Osteoblast (primary cell): ENCODE data around the gene GRIK3. TPM values are rescaled to one million over a fixed set of nuclear protein-coding genes. Genes with fewer than 3 reads are reported as not detected.

Experiments used
- DNase-seq: peaks from one replicate; pipeline ENCODE4 v3.0.0; 2011; ENCODE audit warnings: low spot score, mixed read lengths; ENCODE audit not compliant: insufficient read length; ENCODE audit errors: missing footprints
- H2AFZ ChIP-seq: 2 replicates; pipeline ENCODE4 v1.6.0; 2011; ENCODE audit warnings: mild to moderate bottlenecking, low read length
- H3K27ac ChIP-seq: 2 replicates; pipeline ENCODE4 v1.5.1; 2011; ENCODE audit warnings: mild to moderate bottlenecking, low read depth, low read length, moderate library complexity
- H3K27me3 ChIP-seq: 2 replicates; pipeline ENCODE4 v1.6.0; 2012; ENCODE audit warnings: mild to moderate bottlenecking, control low read depth, inconsistent platforms, low read length, moderate library complexity; ENCODE audit not compliant: insufficient read depth
- H3K36me3 ChIP-seq: 2 replicates; pipeline ENCODE4 v1.5.1; 2011; ENCODE audit warnings: mild to moderate bottlenecking, low read length, control low read depth, moderate library complexity; ENCODE audit not compliant: insufficient read depth
- H3K4me1 ChIP-seq: 2 replicates; pipeline ENCODE4 v1.5.1; 2011; ENCODE audit warnings: mild to moderate bottlenecking, low read length, control low read depth, moderate library complexity; ENCODE audit not compliant: insufficient read depth
- H3K4me2 ChIP-seq: 2 replicates; pipeline ENCODE4 v1.6.0; 2011; ENCODE audit warnings: mild to moderate bottlenecking, low read length; ENCODE audit not compliant: insufficient read depth
- H3K4me3 ChIP-seq: fragments of 200-600 bp; sonication (generic); 3 replicates; pipeline ENCODE4 v1.5.1; 2012; ENCODE audit warnings: mild to moderate bottlenecking, low read length, inconsistent platforms; ENCODE audit not compliant: insufficient read depth
- H3K79me2 ChIP-seq: 2 replicates; pipeline ENCODE4 v1.6.0; 2012; ENCODE audit warnings: mild to moderate bottlenecking, low read length, control low read depth, inconsistent platforms; ENCODE audit not compliant: insufficient read depth
- H3K9me3 ChIP-seq: 2 replicates; pipeline ENCODE4 v1.5.1; 2011; ENCODE audit warnings: low read depth, low read length, control low read depth
- H4K20me1 ChIP-seq: 2 replicates; pipeline ENCODE4 v1.6.0; 2012; ENCODE audit warnings: mild to moderate bottlenecking, low read length, control low read depth; ENCODE audit not compliant: insufficient read depth
- total RNA-seq: library from RNA; depleted of rRNA; stranded (reverse); fragments of >200 nt; gene quantifications from 2 replicates; pipeline ENCODE4 v1.2.3, GENCODE V29; 2012
- TF ChIP-seq, protein P1 (sequence below): IDR thresholded peaks from 2 replicates; pipeline ENCODE4 v1.5.1; 2011; ENCODE audit warnings: mild to moderate bottlenecking, low read depth, low read length, moderate library complexity; ENCODE audit errors: extremely low read depth

The GRIK3 gene
- total RNA-seq, 1 donor = not detected

DNA sequence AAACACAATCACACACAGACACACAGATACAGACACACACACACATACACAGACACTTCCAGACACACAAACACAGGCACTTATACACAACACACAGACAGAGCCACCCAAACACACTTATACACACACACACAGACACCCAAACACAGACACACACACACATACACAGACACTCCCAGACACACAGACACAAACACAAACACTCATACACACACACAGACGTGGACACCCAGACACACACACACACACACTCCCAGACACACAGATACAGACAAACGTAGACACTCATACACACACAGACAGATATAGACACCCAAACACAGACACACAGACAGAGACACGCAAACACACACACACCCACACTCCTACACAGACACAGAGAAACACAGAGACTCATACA is 272.1 kb downstream of the GRIK3 start:
- H3K4me2 ChIP-seq = no peak overlapping the region
- no peak overlapping the region for H3K4me3 ChIP-seq
- no peaks in the 10 kb centered on the region for H3K4me1 ChIP-seq

DNA sequence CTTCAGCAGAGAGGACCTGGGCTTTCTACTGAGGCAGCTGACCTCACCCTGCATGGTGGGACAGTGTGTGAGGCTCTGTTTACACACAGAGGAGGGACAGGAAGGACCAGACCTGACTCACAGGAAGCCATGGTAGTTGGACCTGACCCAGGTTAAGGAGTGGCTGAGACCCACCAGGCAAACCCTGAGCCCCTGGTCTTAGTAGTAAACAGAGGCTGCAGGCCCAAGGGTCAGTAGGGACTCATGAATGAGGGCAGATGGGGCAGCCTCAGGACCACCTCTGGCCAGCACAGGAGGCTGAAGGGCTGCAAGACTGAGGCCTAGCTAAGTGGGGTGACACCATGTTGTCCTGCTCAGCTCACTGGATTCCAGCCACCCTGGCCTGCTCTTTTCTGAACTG is 273.2 kb downstream of the GRIK3 start:
- no peak overlapping the region for H3K4me2 ChIP-seq
- no peaks in the 10 kb centered on the region for H3K9me3 ChIP-seq
- no peaks in the 10 kb centered on the region for H3K4me1 ChIP-seq
- no peak overlapping the region for H2AFZ ChIP-seq
- no peak for DNase-seq
- TF ChIP-seq, protein P1, sequence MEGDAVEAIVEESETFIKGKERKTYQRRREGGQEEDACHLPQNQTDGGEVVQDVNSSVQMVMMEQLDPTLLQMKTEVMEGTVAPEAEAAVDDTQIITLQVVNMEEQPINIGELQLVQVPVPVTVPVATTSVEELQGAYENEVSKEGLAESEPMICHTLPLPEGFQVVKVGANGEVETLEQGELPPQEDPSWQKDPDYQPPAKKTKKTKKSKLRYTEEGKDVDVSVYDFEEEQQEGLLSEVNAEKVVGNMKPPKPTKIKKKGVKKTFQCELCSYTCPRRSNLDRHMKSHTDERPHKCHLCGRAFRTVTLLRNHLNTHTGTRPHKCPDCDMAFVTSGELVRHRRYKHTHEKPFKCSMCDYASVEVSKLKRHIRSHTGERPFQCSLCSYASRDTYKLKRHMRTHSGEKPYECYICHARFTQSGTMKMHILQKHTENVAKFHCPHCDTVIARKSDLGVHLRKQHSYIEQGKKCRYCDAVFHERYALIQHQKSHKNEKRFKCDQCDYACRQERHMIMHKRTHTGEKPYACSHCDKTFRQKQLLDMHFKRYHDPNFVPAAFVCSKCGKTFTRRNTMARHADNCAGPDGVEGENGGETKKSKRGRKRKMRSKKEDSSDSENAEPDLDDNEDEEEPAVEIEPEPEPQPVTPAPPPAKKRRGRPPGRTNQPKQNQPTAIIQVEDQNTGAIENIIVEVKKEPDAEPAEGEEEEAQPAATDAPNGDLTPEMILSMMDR = no peak
- H3K27ac ChIP-seq = no peak overlapping the region
- H4K20me1 ChIP-seq = no peaks in the 10 kb centered on the region
- no peaks in the 10 kb centered on the region for H3K79me2 ChIP-seq
- no peaks in the 10 kb centered on the region for H3K36me3 ChIP-seq
- H3K27me3 ChIP-seq = no peaks in the 10 kb centered on the region
- H3K4me3 ChIP-seq = no peak overlapping the region

More for the DNA sequence above, 272.1 kb downstream of the GRIK3 start:
- H3K36me3 ChIP-seq = no peaks in the 10 kb centered on the region
- DNase-seq = no peak
- TF ChIP-seq, protein P1 = no peak
- H3K27me3 ChIP-seq = no peaks in the 10 kb centered on the region
- no peaks in the 10 kb centered on the region for H3K79me2 ChIP-seq
- H4K20me1 ChIP-seq = no peaks in the 10 kb centered on the region
- H2AFZ ChIP-seq = no peak overlapping the region
- H3K9me3 ChIP-seq = no peaks in the 10 kb centered on the region
- no peak overlapping the region for H3K27ac ChIP-seq

DNA sequence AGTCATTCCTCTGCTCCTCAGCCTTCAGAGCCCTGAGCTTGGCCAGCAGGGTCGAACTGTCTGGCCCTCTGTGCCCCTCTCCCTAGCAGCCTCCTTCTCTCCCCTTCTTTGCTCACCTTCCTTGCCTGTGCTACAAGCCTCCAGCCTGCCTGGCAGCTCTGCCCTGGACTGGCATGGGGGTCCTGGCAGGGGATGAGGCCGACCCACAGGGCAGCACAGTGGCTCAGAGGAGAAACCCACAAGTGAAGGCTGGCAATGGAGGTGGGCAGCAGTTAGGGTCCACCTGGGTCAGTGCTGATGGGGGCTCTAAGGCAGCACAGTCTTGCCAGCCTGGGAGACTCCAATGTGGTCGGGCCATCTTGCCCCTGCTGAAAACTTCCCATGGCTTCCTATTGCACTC is 274.2 kb downstream of the GRIK3 start:
- H3K36me3 ChIP-seq = no peaks in the 10 kb centered on the region
- no peak overlapping the region for H3K27ac ChIP-seq
- H3K4me2 ChIP-seq = no peak overlapping the region
- H3K4me3 ChIP-seq = no peak overlapping the region
- TF ChIP-seq, protein P1 = no peak
- no peak overlapping the region for H2AFZ ChIP-seq
- no peaks in the 10 kb centered on the region for H3K9me3 ChIP-seq
- H4K20me1 ChIP-seq = no peaks in the 10 kb centered on the region
- H3K27me3 ChIP-seq = no peaks in the 10 kb centered on the region
- DNase-seq = no peak
- no peaks in the 10 kb centered on the region for H3K79me2 ChIP-seq
- H3K4me1 ChIP-seq = no peaks in the 10 kb centered on the region

DNA sequence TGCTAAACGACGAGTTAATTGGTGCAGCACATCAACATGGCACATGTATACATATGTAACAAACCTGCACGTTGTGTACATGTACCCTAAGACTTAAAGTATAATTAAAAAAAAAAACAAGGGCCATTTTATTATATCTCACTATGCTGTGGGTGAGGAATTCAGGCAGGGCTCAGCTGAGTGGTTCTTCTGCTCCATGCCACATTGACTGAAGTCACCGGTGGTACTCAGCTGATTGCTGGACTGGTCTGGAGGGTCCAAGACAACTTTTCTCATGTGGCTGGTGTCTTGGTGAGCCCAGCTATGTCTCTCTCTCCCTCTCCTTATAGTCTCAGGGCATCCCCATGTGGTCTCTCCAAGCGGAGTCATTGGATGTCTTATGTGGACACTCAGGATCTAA is 275.0 kb downstream of the GRIK3 start:
- Histone ChIP-seq H3K27me3 (no peaks in the 10 kb centered on the region), H2AFZ (no peak overlapping the region), H3K27ac (no peak overlapping the region), H3K9me3 (no peaks in the 10 kb centered on the region), H3K4me1 (no peaks in the 10 kb centered on the region), H4K20me1 (no peaks in the 10 kb centered on the region), H3K4me3 (no peak overlapping the region), H3K79me2 (no peaks in the 10 kb centered on the region), H3K36me3 (no peaks in the 10 kb centered on the region), H3K4me2 (no peak overlapping the region)
- DNase-seq = no peak
- TF ChIP-seq, protein P1 = no peak
